ENCODE results near the gene LTBP1.

DNA sequence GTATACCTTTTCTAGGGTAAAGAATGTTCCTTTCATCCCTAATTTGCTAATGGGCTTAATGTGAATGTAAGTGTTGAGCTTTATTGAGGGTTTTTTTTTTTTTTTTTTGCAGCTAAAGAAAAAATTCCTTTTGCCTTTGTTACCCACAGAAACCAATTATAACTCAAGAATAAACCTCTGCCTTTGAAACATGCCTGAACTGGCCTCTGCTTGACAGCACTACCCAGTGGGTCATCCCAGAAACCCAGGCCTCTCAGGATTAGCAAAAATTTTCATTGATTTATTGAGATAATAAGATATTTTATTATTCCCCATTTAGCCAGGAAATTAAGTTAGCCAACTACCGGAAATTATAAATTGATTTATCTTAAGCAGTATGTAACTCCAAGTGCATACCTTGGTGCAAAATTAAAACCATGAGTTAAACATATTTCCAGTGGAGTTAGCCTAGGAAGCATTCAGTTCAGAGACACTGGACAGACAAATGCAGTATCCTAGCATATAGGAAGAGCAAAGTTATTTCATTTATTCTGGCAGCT lies 462.7 kb downstream of the LTBP1 start:
- TF ChIP-seq POLR2A (IDR thresholded peaks at IDR 0.05) = no peak
- TF ChIP-seq, protein P1, sequence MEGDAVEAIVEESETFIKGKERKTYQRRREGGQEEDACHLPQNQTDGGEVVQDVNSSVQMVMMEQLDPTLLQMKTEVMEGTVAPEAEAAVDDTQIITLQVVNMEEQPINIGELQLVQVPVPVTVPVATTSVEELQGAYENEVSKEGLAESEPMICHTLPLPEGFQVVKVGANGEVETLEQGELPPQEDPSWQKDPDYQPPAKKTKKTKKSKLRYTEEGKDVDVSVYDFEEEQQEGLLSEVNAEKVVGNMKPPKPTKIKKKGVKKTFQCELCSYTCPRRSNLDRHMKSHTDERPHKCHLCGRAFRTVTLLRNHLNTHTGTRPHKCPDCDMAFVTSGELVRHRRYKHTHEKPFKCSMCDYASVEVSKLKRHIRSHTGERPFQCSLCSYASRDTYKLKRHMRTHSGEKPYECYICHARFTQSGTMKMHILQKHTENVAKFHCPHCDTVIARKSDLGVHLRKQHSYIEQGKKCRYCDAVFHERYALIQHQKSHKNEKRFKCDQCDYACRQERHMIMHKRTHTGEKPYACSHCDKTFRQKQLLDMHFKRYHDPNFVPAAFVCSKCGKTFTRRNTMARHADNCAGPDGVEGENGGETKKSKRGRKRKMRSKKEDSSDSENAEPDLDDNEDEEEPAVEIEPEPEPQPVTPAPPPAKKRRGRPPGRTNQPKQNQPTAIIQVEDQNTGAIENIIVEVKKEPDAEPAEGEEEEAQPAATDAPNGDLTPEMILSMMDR (IDR thresholded peaks at IDR 0.05) = no peak
